IMR-90 (cell line): ENCODE results near the gene EGFL8.

Source experiments
- CEBPB ChIP-seq: IDR thresholded peaks from 2 replicates; pipeline ENCODE4 v1.6.1; 2012; ENCODE audit warnings: low read depth, low read length, improper control_type of control experiment
- CTCF ChIP-seq: conservative IDR thresholded peaks from 2 replicates; pipeline ENCODE4 v1.5.1; 2012; ENCODE audit warnings: mild to moderate bottlenecking, low read depth, low read length, improper control_type of control experiment
- MAFK ChIP-seq: IDR thresholded peaks from 2 replicates; pipeline ENCODE4 v1.6.1; 2012; ENCODE audit warnings: low read depth, low read length, improper control_type of control experiment
- POLR2A ChIP-seq: IDR thresholded peaks from 2 replicates; pipeline ENCODE4 v1.6.1; 2012; ENCODE audit warnings: mild to moderate bottlenecking, low read depth, low read length
- RAD21 ChIP-seq: IDR thresholded peaks from 2 replicates; pipeline ENCODE4 v1.6.1; 2012; ENCODE audit warnings: low read length, improper control_type of control experiment
- RFX5 ChIP-seq: IDR thresholded peaks from 2 replicates; pipeline ENCODE4 v1.8.0; 2012; ENCODE audit warnings: low read depth, mild to moderate bottlenecking, low read length, moderate library complexity
- SMC3 ChIP-seq: fragments of 150-350 bp; IDR thresholded peaks from 2 replicates; pipeline ENCODE4 v1.6.1; 2016; ENCODE audit warnings: low read depth, mild to moderate bottlenecking, antibody characterized with exemption, low read length, moderate library complexity
- USF2 ChIP-seq: fragments of 150-350 bp; IDR thresholded peaks from 2 replicates; pipeline ENCODE4 v1.6.1; 2017; ENCODE audit warnings: mild to moderate bottlenecking, antibody characterized with exemption, low read length, low read depth

DNA sequence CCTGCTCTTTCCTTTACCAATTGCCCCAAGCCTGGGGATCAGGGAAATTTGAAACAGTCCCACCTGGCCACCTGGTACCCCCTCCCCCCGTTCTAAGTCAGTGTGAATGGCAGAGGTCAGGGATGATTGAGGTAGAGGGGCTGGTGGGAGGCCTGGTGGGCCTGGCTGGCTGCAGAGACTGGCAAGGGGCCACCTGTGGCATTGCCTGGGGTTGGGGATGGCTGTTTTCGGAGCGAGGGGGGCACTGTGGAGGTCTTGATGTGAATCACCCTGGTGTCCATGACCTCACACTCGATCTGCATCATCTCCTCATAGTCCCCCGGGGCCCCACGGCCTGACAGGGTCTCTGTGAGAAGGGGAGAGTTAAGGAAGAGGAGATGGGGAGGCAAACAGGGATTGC is 48.8 kb upstream of the EGFL8 start:
- TF ChIP-seq MAFK (no peak), CTCF (no peak), POLR2A (no peak), RAD21 (no peak), SMC3 (no peak), CEBPB (no peak), RFX5 (no peak), USF2 (no peak)
